GM19467 (cell line): ENCODE measurements around the gene PSMC1.

ENCODE experiments used
- ATAC-seq: cut with Tn5 transposase; IDR thresholded peaks from one replicate; pipeline ENCODE4 v1.9.1; 2021; ENCODE audit warnings: mild to moderate bottlenecking, moderate library complexity; ENCODE audit not compliant: unreplicated experiment

Gene PSMC1

GRCh38 chr14:90301122-90301521 lies 44.8 kb downstream of the PSMC1 start:
- no peak for ATAC-seq

- ATAC-seq, result no peak
Observed at GRCh38 chr14:90301668-90302090, 45.3 kb downstream of the PSMC1 start.

GRCh38 chr14:90302529-90303303 lies 46.4 kb downstream of the PSMC1 start:
- ATAC-seq, result no peak

- ATAC-seq, result no peak
Observed at GRCh38 chr14:90303473-90303872, 47.1 kb downstream of the PSMC1 start.

GRCh38 chr14:90304502-90304901 lies 48.1 kb downstream of the PSMC1 start:
- no peak for ATAC-seq

- ATAC-seq, result no peak
Observed at GRCh38 chr14:90305176-90305601, 48.8 kb downstream of the PSMC1 start.

- ATAC-seq, result no peak
Observed at GRCh38 chr14:90308561-90308960, 52.2 kb downstream of the PSMC1 start.

GRCh38 chr14:90317286-90317685 lies 60.9 kb downstream of the PSMC1 start:
- ATAC-seq, result no peak

- no peak for ATAC-seq
Observed at GRCh38 chr14:90318016-90318415, 61.7 kb downstream of the PSMC1 start.

GRCh38 chr14:90319173-90319572 lies 62.8 kb downstream of the PSMC1 start:
- no peak for ATAC-seq

- no peak for ATAC-seq
Observed at GRCh38 chr14:90319634-90320541, 63.5 kb downstream of the PSMC1 start.

GRCh38 chr14:90321891-90322290 lies 65.5 kb downstream of the PSMC1 start:
- ATAC-seq, result no peak
